Stomach (tissue), 4 donors: Measurements from ENCODE around the gene RPL37A.
"Not testable (repeated sequence)": the region's sequence is repeated elsewhere in the genome, so short reads cannot be mapped to it uniquely, and the experiment has no call there.

Source experiments
- EP300 ChIP-seq: sonication (generic); formaldehyde crosslinking; IDR thresholded peaks from one replicate; pipeline ENCODE4 v1.6.1; 2017; ENCODE audit warnings: antibody characterized with exemption
- POLR2AphosphoS5 ChIP-seq, 3 donors: sonication (generic); formaldehyde crosslinking; IDR thresholded peaks; one replicate each; pipeline ENCODE4 v1.6.1; 2016; ENCODE audit warnings: antibody characterized with exemption in 3 of 3
- TF ChIP-seq, protein P1 (sequence below), 7 experiments: fragments of 450-650 bp in 4 of 7; fragments of 200-600 bp in 3 of 7; sonication (generic) in 3 of 7; IDR thresholded peaks; one replicate each; pipeline ENCODE4 v1.5.1; 2016 to 2019; ENCODE audit warnings: antibody characterized with exemption in 7 of 7, control low read depth in 2 of 7, mild to moderate bottlenecking in 1 of 7

DNA sequence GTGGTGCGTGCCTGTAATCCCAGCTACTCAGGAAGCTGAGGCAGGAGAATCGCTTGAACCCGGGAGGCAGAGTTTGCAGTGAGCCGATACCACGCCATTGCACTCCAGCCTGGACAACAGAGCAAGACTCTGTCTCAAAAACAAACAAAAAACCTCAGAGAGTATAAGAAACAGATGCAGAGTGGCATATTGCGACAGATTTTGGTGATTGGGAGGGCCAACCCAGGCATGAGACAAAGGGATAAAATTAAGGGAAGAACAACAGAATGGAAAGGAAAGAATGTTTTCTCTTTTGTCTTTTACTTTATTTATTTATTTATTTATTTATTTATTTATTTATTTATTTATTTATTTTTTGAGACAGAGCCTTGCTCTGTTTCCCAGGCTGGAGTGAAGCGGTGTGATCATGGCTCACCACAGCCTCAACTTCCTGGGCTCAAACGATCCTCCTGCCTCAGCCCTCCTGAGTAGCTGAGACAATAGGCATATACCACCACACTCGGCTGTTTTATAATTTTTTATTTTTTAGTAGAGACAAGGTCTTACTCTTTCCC is 20.0 kb downstream of the RPL37A start:
- TF ChIP-seq, protein P1, sequence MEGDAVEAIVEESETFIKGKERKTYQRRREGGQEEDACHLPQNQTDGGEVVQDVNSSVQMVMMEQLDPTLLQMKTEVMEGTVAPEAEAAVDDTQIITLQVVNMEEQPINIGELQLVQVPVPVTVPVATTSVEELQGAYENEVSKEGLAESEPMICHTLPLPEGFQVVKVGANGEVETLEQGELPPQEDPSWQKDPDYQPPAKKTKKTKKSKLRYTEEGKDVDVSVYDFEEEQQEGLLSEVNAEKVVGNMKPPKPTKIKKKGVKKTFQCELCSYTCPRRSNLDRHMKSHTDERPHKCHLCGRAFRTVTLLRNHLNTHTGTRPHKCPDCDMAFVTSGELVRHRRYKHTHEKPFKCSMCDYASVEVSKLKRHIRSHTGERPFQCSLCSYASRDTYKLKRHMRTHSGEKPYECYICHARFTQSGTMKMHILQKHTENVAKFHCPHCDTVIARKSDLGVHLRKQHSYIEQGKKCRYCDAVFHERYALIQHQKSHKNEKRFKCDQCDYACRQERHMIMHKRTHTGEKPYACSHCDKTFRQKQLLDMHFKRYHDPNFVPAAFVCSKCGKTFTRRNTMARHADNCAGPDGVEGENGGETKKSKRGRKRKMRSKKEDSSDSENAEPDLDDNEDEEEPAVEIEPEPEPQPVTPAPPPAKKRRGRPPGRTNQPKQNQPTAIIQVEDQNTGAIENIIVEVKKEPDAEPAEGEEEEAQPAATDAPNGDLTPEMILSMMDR (IDR thresholded peaks at IDR 0.05): not testable (repeated sequence)
- TF ChIP-seq POLR2AphosphoS5 (IDR thresholded peaks at IDR 0.05); EP300: not testable (repeated sequence)
